GM19467 (cell line): Measurements from ENCODE around the gene ARID3C.
A peak's percentile ranks its signal among the peaks of the same experiment; 100 is the strongest.

ENCODE experiments used
- ATAC-seq: cut with Tn5 transposase; IDR thresholded peaks from one replicate; pipeline ENCODE4 v1.9.1; 2021; ENCODE audit warnings: mild to moderate bottlenecking, moderate library complexity; ENCODE audit not compliant: unreplicated experiment

Gene ARID3C, protein sequence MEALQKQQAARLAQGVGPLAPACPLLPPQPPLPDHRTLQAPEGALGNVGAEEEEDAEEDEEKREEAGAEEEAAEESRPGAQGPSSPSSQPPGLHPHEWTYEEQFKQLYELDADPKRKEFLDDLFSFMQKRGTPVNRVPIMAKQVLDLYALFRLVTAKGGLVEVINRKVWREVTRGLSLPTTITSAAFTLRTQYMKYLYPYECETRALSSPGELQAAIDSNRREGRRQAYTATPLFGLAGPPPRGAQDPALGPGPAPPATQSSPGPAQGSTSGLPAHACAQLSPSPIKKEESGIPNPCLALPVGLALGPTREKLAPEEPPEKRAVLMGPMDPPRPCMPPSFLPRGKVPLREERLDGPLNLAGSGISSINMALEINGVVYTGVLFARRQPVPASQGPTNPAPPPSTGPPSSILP

DNA sequence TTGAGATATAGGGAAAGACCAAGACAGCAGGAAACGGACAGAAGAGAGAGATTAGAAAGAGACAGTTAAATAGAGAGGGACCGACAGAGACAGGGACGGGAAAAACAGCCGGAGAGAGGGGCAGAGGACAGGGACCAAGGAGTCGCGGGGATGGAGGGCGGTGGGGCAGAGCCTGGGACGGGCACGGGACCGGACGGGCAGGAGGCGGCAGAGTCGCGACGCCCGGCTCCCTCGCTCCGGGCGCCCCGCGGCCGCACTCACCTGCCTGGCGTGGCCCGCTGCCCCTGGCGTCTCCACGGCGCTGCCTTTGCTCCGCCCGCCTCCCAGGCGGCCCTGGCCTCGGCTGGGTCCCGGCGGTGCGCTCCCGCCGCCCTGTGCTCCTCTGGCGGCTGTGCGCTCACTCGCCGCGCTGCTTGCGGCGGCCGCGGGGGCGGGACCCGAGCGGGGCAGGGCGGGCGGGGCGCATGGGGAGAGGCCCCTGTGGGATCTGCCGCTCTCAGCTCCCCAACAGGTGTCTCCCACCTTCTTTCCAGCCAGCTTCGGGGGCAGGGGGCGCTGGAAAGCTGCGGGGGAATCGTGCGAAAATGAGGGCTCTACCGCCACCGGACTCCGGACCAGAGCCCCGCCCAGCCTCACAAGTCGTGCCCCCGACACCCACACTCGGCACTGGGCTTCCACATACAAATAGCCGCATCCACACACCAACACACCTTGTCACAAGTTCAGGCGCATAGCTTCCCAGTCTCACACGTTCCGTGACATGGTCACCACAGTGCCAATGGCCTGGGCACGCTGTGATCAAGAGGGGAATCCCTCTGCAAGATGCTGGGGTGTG is at the start of gene ARID3C:
ARID3C (minus strand) TSS at position 411 of the 835 bp plus-strand sequence. CDS start 1,052 bp downstream, outside the sequence.
- no peak for ATAC-seq

DNA sequence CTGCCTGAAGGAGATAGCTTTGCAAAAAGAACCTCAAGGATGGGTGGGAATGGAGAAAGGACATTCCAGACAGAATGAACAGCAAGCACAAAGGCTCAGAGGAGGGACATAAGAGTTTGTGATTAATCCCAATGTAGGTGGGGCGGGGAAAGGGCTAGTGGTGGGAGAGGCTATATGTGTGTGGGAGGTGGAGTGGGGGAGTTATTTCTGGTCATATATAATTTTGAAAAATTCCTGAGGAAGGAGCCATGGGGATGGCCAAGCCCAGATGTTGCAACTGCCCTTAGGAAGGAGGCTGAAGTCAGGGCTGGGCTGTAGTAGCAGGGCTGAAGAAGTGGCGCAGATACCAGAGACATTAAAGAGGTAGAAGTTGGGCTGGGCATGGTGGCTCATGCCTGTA is 47.0 kb upstream of the ARID3C start:
- ATAC-seq: no peak

DNA sequence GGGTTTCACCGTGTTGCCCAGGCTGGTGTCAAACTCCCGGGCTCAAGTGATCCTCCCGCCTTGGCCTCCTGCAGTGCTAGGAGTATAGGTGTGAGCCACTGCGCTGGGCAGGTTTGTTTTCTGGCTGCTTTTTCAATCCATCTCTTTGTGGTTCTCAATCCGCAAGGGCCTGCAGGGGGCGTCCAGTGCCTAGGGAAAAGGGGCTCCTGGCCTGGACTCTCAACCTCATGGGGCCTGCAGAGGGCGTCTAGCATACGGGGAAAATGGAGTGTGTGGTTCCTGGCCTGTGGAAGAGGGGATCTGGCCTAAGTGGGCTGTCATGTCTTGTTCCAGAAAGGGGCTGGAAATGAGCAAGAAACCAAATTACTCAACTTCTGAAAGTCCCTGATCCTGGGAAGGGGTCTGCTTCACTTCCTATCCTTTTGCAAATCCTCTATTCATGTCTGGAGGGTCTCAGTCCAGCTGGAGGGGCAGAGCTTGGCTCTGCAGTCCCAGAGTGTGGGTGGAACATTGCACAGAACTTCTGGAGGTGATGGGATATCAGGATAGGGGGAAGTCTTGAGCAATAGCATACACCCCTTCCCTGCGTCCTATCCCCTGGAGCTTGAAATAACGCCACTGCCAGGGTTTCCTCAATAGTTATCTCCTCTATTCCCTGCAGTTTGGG is 46.3 kb upstream of the ARID3C start:
- ATAC-seq: peak; percentile 61

DNA sequence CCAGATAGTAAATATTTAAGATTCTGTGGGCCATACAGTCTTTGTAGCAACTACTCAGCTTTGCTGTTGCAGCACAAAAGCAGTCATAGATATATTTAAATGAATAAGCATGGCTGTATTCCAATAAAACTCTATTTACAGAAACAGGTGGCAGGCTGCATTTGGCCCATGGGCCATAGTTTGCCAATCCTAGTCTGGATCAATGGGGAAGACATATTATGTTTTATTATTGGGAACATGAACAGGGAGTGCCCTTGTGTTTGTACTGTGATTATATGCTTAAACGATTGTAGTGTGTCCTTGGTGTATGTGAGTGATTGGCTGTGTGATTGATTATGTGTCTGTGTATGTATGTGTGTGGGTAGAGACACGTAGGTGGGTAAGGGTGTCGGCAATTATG is 45.6 kb upstream of the ARID3C start:
- ATAC-seq: no peak

DNA sequence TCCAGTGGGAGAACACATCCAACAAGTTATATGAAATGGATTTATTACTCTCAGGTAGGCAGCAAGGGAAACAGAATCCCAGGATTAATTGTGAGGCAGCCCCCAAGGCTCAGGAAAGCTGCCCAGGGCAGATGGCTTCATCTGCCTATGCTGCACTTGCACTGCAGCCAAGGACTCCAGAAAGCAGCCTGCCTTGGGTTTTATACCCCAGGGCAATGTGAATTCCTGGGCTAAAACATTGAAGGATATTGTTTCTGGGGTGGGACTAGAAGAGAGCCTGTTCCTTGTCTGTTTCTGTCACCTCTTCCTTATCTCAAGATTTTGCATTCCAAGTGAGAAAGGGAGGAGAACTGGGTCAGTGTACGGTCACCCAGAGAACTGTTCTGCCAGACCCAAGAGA is 42.4 kb upstream of the ARID3C start:
- no peak for ATAC-seq

DNA sequence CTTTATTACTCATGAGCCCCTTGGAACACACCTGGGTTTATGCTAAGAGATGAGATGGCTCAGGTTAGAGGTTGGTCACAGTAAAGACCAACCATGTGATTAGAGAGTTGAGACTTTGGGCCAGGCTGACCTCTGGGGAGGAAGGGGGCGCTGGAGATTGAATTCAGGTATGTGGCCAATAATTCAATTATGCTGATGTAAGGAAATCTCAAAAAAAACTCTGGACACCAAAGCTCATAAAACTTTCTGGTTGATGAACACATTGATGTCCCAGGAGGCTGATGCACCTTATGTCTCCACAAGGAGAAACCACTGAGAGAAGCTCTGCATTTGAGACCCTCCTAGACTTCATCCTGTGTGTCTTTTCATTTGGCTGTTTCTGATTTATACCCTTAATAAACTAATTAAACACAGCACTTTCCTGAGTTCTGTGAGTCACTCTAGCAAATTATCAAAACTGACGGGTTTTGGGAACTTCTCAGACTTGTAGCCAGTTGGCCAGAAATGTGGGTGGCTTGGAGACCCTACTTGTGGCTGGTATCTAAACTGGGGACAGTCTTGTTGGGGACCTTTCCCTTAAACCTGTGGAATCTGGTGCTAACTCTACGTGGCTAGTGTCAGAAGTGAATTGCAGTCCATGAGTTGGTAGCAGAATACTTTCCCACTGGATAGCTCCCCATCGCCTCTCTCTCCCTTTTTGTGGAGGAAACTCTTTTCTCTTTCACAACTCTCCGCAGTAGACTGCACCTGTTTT is 41.1 kb upstream of the ARID3C start:
- no peak for ATAC-seq

DNA sequence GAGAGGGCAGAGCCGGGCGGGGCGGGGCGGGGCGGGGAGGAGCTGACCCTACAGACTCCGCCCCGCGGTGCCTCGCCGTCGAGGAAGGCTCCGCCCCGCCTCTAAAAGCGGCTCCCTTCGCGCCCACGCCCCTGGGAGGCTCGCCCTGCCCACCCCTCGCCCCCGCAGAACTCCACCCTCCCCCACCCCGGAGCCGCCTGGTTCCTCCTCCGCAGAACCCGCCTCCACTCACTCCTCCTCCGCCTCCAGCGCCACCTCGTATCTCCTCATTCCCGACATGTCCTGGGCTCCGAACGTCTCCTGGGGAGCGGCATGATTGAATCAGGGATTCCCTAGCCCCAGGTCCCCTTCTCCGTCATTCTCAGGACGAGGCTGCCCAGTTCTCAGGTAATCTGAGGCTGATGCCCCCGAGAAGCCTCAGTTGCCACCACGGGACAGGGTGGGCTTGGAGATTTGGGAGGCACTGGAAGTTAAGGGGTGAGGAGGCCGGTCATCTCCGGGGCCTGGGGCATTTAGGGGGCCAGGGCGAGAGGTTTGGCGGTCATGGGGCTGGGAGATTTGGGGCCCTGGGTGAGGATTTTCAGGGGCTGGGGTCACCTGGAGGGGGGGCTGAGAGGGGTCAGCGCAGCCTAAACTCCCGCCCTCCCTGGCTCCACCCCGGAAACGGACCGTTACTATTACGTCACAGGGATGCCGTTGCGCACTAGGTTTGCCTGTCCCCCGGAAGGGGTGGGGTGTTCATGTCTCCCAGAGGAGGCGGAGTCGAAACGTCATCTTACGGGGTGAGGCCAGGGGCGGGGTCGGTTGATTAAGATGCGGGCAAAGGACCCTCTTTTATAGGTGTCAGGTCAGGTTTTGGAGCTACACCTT is 36.8 kb upstream of the ARID3C start:
- peak; percentile 52 for ATAC-seq

DNA sequence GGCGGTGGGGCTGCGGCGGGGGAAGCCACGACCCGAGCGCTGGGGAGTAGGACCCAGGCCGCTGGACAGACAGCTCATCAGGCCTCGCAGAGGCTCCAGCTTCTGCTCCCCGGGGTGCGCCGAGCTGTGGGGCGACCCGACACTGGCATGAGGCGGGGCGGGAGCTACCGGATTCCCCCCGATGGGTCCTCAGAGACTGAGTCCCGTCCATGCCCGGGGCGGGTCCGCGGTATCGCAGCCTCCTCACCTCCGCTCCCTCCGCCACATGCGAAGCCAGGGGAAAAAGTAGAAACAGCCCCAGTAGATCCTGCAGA is 36.2 kb upstream of the ARID3C start:
- no peak for ATAC-seq

DNA sequence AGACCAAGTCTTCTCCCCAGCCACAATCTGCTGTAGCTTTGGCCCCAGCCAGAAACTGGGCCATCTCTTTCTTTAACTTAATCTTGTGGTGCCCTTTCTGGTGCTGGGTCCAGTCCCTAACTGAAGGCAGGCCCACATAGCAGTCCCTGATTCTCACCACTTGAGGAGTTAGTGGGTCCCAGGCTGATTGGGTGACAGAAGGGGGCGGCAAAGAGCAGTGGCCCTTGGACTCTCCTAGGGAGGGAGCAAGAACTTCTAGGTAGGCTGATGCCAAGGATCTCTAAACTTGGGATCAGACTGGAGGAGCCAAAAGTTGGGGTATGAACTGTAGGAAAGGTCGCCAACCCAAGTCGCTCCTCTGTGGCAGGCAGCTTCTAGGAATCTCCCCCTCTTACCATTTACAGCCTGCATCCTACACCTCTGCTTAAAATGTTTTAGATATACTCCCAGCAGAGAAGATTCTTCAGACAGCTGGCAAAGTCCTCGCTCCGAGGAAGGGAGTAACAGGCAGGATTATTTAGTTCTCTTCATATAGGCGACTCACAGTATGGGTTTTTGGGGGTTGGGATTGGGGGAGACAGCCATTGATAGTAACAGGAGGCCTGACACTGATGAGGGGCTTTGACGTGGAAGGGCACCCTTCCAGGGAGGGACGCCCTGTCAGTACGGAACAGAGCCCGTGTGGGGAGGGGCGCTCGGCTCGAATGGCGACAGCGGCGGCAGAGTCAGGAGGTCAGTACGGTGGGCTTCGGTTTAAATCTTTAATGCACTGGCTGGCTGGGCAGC is 35.6 kb upstream of the ARID3C start:
- ATAC-seq: peak; percentile 43

DNA sequence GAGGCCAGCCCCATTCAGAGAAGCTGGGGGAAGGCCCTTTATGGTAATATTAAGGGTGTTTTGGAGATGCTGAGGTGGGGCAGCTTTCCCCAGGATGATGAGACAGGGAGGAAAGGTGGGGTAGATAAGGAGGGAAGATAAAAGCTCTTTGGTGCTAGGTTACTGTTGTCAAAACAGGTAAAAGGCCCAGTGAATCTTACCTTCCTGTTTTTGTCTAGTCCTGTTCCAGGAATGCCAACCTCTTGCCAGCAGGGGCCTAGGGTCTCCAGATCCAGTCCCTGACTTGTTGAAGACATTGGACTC is 34.4 kb upstream of the ARID3C start:
- no peak for ATAC-seq

DNA sequence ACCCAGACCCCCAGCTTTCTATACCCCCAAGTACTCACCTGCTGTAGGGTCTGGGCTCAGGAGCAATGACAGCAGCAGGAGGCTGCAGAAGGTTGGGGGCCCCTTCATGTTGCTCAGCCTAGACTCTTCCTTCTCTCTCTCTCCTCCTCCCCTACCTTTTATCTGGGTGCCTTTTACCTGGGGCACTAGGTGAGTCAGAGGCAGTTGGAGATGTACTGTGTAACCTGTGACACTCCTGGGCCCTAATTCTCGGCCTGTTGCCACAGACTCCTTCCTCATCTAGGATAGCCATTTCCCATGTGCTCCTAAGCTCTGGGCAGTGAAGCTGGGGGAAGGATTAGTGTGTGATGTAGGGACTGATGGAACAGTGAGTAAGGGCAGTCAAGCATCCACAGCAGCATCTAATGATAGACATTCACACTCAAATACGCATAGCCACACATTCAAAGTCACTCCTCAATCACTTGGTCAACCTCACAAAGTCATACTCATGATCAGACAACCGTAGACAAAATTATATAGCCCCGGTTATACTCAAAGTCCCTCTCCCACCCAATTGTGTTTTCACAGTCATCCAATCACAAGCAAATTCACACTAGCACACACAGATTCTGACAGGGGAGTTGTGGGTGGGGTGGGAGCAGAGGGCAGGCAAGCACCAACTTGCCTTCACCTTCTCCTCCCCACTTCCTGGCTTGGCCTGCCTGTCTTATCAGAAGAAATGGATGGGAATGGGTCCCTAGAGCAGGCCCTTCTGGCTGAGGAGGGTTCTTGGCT is 33.8 kb upstream of the ARID3C start, which contains the start of gene CCL27:
CCL27 (minus strand) TSS at position 132 of the 777 bp plus-strand sequence; CDS start at position 108, 24 bp downstream.
- ATAC-seq: no peak

DNA sequence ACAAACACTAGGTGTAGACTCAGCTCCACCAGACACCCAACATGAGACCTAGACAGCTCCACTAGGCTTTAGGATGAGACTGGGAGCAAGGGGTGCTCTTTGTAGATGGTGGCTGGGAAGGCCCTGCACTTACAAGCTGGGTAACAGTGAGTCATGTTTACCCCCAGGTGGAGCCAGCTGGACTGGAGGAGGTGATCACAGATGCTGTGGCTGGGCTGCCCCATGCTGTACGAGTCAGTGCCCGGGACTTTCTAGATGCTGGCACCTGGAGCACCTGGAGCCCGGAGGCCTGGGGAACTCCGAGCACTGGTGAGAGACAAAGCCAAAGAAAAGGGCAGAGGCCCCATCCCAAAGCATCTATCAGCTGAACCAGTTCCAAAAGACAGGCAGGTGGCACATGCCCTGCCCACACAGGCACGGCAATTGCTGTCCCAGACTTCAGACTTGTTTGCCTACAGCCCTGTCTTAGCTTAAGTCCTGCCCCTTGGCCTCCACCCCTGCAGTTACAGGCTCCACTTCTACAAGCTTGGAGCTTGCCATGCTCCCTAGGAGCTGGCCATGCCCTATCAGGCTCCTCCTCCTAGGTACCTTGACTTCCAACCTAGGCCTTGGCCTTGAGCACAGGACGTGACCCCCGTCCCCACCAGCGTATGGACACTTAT is 30.9 kb upstream of the ARID3C start:
- no peak for ATAC-seq

DNA sequence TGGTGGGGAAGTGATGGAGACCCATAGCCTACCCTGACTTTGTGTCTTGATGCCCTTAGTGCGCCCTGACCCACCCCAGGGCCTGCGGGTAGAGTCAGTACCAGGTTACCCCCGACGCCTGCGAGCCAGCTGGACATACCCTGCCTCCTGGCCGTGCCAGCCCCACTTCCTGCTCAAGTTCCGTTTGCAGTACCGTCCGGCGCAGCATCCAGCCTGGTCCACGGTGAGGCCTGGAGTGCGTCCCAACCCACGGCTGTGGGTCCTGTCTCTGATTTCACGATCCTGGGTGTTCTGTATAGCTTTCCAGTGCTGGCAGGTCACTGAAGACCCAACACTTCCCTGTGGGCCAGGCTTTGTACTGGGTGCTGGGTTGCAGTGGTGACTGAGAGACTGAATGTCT is 29.6 kb upstream of the ARID3C start:
- no peak for ATAC-seq

DNA sequence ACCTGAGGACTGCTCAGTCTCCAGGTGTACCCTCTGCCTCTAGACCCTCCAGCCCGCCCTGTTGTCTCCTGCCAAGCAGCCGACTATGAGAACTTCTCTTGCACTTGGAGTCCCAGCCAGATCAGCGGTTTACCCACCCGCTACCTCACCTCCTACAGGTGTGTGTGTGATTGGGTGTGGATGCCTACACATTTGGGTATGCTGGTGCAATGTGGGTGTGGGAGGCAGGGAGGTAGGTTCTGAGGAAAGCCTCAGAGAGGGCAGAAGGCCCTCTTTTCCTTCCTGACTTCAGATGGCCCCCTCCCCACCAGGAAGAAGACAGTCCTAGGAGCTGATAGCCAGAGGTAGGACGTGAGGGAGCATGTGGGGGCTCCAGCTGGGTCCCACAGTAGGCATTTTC is 28.1 kb upstream of the ARID3C start:
- no peak for ATAC-seq

DNA sequence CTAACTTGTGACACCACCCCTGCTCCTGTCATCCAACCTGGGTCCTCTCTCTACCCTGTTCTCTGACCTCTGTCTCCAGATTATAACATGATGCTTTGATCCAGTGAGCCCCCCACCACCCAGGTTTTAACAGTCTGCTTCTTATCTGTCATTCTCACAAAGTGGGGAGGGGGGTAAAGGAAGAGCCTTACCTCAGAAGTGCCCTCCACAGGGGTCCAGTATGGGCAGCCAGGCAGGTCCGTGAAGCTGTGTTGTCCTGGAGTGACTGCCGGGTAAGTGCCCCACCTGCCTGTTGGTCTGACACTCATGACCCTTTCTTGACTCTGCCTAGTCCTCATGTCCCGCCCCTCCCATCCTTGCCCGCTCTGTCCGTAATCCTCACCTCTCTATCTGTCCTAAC is 26.5 kb upstream of the ARID3C start:
- no peak for ATAC-seq

DNA sequence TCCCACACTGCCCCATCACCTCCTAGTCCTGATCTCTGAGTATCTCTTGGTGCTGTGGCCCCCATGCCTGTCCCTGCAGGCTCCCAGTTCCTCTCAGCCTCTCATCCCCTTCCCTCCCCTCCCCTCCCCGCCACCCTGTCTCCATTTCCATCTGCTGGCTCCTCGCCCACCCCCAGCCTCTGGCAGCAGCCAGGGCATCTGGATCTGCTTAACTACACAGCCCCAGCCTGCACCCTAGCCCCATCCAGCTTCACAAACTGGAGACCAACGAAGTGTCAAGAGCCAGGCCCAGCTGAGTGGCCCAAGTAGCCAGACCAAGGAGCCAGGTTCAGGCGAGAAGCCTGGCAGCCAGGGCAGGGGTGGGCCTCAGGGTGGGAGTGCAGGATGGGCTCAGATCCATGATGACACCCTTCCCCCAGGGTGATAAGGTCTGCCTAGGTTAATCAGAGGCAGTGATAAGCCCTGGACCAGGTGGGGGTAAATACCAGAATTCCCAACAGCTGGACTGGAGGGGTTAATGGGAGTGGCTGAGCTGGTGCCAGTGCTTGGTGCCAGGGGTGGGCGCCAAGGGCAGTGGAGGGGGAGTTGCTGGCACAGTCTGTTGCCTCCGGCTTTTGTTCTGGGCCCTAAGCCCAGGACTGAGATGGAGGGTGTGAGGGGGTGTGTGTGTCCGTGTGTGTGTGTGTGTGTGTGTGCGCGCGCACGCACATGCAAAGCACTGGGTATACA is 25.6 kb upstream of the ARID3C start:
- ATAC-seq: no peak
